HG02938 (cell line): ENCODE data around the gene LRCH1.

Experiments
- ATAC-seq: cut with Tn5 transposase; IDR thresholded peaks from one replicate; pipeline ENCODE4 v1.9.1; 2021; ENCODE audit warnings: mild to moderate bottlenecking, moderate library complexity; ENCODE audit not compliant: unreplicated experiment

The LRCH1 gene

DNA sequence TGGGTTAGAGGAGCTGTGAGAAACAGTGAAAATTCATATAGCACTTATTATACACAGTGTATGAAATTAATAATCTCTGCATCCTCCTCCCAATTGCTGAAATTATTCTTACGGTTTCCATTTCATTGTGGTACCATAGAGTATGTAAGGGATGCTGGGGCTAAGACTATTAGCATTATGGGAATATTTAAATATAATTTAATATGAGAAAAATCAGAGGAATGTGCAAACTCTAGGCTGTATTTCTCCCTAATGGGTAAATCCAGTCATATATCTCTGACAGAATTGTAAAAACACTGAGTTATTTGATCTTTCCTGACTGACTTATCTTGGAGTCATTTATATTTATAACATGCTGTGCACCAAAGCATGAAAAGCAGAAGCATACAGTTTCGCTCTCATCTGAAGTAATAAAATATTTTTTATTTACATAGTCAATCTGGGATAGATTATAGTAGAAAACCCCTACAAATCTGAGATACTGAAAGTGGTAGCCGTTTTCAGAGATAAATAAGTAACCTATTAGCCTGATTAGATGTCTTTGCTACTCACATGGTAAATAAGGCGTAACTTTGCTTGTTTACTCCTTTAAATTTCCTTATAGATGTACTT lies 34.9 kb downstream of the LRCH1 start:
- ATAC-seq: peak; percentile 71

- no peak for ATAC-seq
These were observed 39.4 kb downstream of the LRCH1 start for GRCh38 chr13:46592385-46592784.

- ATAC-seq: peak; percentile 63
These were observed 40.4 kb downstream of the LRCH1 start for GRCh38 chr13:46593398-46593797.

- ATAC-seq: no peak
These were observed 41.6 kb downstream of the LRCH1 start for GRCh38 chr13:46594374-46595078.

DNA sequence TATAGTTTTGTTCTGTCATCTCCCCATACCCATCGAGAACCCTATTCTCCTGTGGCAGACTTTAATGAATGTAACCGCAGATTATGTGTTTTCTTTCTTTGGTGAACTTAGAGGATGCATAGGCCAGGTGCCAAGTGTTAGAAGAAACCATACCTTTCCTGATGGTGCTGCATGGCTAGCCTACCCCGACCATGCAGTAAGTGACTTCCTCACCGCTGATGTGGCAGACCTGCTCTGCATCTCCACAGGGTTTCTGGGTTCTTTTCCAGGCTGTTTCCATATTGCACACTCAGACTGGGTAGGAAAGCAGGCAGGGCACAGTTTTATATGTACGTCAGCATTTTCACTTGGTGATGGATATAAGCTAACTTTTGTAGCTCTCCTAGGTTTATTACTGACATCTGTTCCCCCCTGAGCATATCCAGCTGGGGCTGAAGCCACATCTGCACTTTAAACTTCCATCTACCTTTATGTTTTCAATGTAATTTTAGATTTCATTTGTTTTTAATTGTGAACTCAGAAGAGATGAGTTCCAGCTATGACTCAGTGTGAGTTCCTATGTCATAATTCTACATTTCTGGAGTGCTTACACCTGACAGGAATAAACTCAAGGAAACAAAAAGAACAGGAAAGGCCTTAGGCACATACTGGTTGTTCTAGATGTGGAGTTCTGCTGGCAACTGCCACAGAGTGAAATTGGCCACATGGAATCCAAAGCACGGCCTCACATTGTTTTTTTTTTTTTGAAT lies 42.3 kb downstream of the LRCH1 start:
- no peak for ATAC-seq

- no peak for ATAC-seq
These were observed 42.9 kb downstream of the LRCH1 start for GRCh38 chr13:46595885-46596275.

DNA sequence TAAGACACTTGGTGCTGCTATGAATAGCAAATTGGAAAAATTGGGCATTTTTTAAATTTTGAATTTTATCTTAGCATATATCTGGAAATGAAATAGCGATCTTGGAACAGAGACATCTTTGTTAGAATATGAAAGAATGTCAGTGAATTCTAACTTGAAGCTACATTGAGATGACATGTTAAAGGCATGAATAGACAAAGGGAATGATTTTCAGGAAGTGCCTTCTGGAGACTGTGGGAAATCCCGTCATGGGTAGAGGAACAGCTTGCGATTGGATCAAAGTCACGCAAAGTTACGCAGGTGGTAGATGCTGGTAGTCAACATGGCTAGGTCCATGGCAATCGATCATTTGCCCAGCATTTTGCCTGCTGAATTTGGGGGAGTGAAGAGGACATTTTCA lies 43.5 kb downstream of the LRCH1 start:
- ATAC-seq: no peak

GRCh38 chr13:46598140-46598819 lies 45.3 kb downstream of the LRCH1 start:
- ATAC-seq: peak; percentile 35

DNA sequence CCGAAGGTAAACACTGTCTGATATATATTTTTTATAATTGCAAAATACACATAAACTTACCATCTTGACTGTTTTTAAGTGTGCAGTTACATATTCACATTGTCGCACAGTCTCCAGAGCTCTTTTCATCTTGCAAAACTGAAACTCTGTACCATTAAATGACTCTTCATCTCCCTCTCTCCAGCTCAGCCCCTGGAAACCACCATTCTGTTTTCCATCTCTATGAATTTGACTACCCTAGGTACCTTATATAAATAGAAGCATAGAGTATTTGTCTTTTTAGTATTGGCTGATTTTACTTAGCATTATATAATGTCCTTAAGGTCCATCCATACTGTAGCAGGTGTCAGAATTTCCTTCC lies 45.8 kb downstream of the LRCH1 start:
- peak; percentile 56 for ATAC-seq

DNA sequence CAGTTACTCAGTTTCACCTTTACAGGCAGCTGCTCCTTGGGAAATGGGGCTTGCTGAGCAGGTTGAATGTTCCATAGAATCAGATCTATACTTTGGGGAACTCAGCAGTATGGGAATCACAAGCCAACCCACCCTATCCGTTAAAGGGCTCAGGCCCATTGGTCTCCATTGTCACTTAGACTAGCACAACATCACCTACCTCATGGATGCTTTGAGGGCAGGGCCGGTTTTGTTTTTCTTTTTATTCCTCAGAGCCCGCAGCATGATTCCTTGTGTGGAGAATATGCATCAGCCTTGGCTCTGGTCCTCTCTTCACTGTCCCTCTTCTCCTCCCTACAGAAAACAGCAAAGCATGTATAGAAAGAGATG lies 48.0 kb downstream of the LRCH1 start:
- ATAC-seq: no peak

- no peak for ATAC-seq
These were observed 49.6 kb downstream of the LRCH1 start for GRCh38 chr13:46602531-46602930.

GRCh38 chr13:46603165-46603603 lies 50.2 kb downstream of the LRCH1 start:
- ATAC-seq: no peak

- ATAC-seq: no peak
These were observed 51.4 kb downstream of the LRCH1 start for GRCh38 chr13:46604226-46604990.

- no peak for ATAC-seq
These were observed 52.3 kb downstream of the LRCH1 start for GRCh38 chr13:46605076-46605824.

DNA sequence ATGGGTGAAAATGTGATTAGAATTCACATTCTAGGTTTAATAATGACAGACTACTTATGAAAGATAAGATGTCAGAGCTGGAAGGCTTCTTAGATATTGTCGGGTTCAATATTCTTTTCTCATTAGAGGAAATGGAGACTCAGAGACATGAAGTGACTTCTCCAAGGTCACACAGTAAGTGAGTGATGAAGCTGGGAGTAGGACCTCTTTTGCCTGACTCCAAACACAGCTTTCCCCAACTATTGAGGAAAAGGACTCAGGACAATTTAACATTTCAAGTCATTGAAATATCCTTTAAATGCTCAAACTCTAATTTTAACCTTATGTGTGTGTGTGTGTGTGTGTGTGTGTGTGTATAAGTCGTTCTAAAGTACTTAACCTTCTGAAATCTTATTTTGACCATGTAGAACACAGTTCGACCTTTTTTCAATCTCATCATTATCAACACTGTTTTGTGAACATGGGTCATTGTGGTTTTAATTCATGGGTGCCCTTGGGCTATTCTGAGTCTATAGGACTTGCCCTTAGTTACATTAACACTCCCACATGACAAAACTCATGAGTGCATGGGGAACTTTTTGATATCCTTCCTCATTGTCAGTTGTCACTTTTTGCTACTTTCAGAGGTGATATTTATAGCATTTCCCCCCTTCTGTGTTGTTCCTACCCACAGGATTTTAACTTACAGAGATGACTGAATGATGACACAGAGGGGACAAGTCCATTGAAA lies 53.0 kb downstream of the LRCH1 start:
- peak; percentile 33 for ATAC-seq

DNA sequence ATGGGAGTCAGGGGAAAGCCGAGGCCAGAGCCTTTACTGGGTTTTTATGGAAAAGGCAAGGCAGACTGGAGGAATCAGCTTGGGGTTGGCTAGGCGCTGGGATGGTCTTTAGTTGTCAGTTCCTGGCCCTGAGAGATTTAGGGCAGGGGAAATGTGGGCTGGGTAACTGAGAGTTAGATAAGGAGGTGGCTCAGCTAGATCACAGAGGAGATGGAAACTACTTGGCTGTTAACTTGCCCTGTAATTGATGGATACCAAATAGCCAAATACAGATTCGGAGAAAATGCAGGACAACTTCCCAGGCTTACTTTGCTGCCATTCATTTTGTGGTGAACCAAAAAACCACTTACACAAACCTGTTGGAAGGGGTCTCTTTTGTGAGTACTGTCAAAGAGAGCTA lies 54.0 kb downstream of the LRCH1 start:
- no peak for ATAC-seq

DNA sequence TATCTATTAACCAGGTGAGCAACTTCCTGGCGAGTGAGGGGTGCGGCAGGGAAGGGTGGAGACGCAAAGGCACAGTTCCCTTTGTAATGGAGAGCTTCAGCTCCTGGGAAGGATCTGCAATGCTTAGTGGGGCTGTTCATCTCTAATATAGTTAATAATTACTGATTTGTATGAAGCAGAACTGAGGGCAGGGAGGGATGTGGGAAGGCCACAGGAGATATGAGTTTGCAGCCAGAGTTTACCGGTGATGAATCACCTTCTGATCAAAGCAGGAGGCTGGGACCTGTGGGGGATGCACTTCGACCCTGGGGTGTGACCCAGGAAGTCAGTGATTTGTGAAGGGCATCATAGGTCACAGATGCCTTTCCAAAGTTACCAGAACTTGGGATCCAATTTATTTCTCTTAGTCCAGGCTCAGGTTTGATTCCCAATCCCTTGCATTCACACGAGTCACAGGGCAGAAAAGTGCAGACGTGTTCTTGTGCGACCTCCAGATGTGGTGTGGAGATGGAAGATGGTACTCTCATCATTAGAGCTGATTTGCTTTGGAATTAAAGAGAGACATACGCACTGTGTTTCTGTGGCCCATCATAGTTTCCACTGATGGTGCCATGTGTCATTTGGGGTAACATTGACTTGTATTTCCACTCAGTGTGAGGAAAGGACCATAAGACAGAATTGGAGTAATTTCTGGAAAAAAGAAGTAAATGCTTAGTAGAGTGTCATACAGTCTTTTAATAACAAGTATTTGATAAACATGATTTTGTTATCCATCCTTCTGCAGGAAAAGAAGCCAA lies 55.0 kb downstream of the LRCH1 start:
- ATAC-seq: peak; percentile 42

- ATAC-seq: no peak
These were observed 56.1 kb downstream of the LRCH1 start for GRCh38 chr13:46609052-46609451.

DNA sequence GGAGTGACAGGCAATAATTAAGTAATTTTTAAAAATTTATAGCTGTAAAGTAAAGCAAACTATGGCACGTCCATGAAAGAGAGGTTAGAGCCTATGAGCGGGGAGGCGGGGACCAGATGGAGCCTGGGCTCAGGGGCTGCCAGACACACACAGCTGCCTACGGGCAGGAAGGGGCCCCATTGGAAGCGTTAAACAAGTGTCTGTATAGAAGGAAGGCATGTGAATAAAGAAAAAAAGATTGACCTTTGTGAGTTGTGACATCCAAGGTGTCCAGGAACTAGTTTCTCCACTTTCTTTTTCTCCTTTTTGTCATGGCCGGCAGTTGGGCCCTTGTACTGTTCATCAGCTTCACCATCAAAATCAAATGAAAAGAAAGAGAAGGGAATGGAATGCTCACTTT lies 56.8 kb downstream of the LRCH1 start:
- ATAC-seq: no peak
